ENCODE measurements around the gene NEIL3. TPM values are rescaled to one million over a fixed set of nuclear protein-coding genes. Genes with fewer than 3 reads are reported as not detected.

Gene NEIL3
- total RNA-seq, 1 donor: 6.3 TPM

- H3K4me1 ChIP-seq (ENCODE audit: insufficient read depth, low read length): no peaks in the 10 kb centered on the region
- H3K9me3 ChIP-seq (ENCODE audit: low read depth, low read length): no peaks in the 10 kb centered on the region
- H3K27me3 ChIP-seq (ENCODE audit: insufficient read depth, low read length): no peaks in the 10 kb centered on the region
- no peak overlapping the region for H3K4me3 ChIP-seq (ENCODE audit: low read length)
Observed at GRCh38 chr4:177376024-177376423, 66.3 kb downstream of the NEIL3 start.

GRCh38 chr4:177380730-177381287, 71.1 kb downstream of the NEIL3 start:
- no peaks in the 10 kb centered on the region for H3K9me3 ChIP-seq (ENCODE audit: low read depth, low read length)
- no peak overlapping the region for H3K4me3 ChIP-seq (ENCODE audit: low read length)
- H3K27me3 ChIP-seq (ENCODE audit: insufficient read depth, low read length): no peaks in the 10 kb centered on the region
- no peaks in the 10 kb centered on the region for H3K4me1 ChIP-seq (ENCODE audit: insufficient read depth, low read length)

GRCh38 chr4:177381762-177382310, 72.2 kb downstream of the NEIL3 start:
- H3K27me3 ChIP-seq (ENCODE audit: insufficient read depth, low read length): no peaks in the 10 kb centered on the region
- no peaks in the 10 kb centered on the region for H3K9me3 ChIP-seq (ENCODE audit: low read depth, low read length)
- no peak overlapping the region for H3K4me3 ChIP-seq (ENCODE audit: low read length)
- H3K4me1 ChIP-seq (ENCODE audit: insufficient read depth, low read length): no peaks in the 10 kb centered on the region

- no peak overlapping the region for H3K4me3 ChIP-seq (ENCODE audit: low read length)
- no peaks in the 10 kb centered on the region for H3K27me3 ChIP-seq (ENCODE audit: insufficient read depth, low read length)
- no peaks in the 10 kb centered on the region for H3K4me1 ChIP-seq (ENCODE audit: insufficient read depth, low read length)
- no peaks in the 10 kb centered on the region for H3K9me3 ChIP-seq (ENCODE audit: low read depth, low read length)
Observed at GRCh38 chr4:177384856-177385397, 75.3 kb downstream of the NEIL3 start.

GRCh38 chr4:177385576-177386277, 76.1 kb downstream of the NEIL3 start:
- no peaks in the 10 kb centered on the region for H3K4me1 ChIP-seq (ENCODE audit: insufficient read depth, low read length)
- no peaks in the 10 kb centered on the region for H3K9me3 ChIP-seq (ENCODE audit: low read depth, low read length)
- no peak overlapping the region for H3K4me3 ChIP-seq (ENCODE audit: low read length)
- H3K27me3 ChIP-seq (ENCODE audit: insufficient read depth, low read length): no peaks in the 10 kb centered on the region

- no peaks in the 10 kb centered on the region for H3K9me3 ChIP-seq (ENCODE audit: low read depth, low read length)
- H3K4me3 ChIP-seq (ENCODE audit: low read length): no peak overlapping the region
- no peaks in the 10 kb centered on the region for H3K4me1 ChIP-seq (ENCODE audit: insufficient read depth, low read length)
- H3K27me3 ChIP-seq (ENCODE audit: insufficient read depth, low read length): no peaks in the 10 kb centered on the region
Observed at GRCh38 chr4:177386278-177386815, 76.7 kb downstream of the NEIL3 start.

- no peaks in the 10 kb centered on the region for H3K9me3 ChIP-seq (ENCODE audit: low read depth, low read length)
- no peak overlapping the region for H3K4me3 ChIP-seq (ENCODE audit: low read length)
- H3K4me1 ChIP-seq (ENCODE audit: insufficient read depth, low read length): peaks cover 9% of the 10 kb centered on the region
- no peaks in the 10 kb centered on the region for H3K27me3 ChIP-seq (ENCODE audit: insufficient read depth, low read length)
Observed at GRCh38 chr4:177391287-177391686, 81.6 kb downstream of the NEIL3 start.

GRCh38 chr4:177391953-177392352, 82.3 kb downstream of the NEIL3 start:
- H3K9me3 ChIP-seq (ENCODE audit: low read depth, low read length): no peaks in the 10 kb centered on the region
- no peak overlapping the region for H3K4me3 ChIP-seq (ENCODE audit: low read length)
- H3K27me3 ChIP-seq (ENCODE audit: insufficient read depth, low read length): no peaks in the 10 kb centered on the region

GRCh38 chr4:177393236-177393635, 83.6 kb downstream of the NEIL3 start:
- peaks cover 9% of the 10 kb centered on the region for H3K4me1 ChIP-seq (ENCODE audit: insufficient read depth, low read length)
- no peaks in the 10 kb centered on the region for H3K27me3 ChIP-seq (ENCODE audit: insufficient read depth, low read length)
- no peaks in the 10 kb centered on the region for H3K9me3 ChIP-seq (ENCODE audit: low read depth, low read length)
- no peak overlapping the region for H3K4me3 ChIP-seq (ENCODE audit: low read length)

More at GRCh38 chr4:177391953-177392352, 82.3 kb downstream of the NEIL3 start:
- H3K4me1 ChIP-seq (ENCODE audit: insufficient read depth, low read length): peaks cover 9% of the 10 kb centered on the region

- Histone ChIP-seq H3K4me1 (ENCODE audit: insufficient read depth, low read length) (peaks cover 18% of the 10 kb centered on the region), H3K27me3 (ENCODE audit: insufficient read depth, low read length) (no peaks in the 10 kb centered on the region), H3K4me3 (ENCODE audit: low read length) (no peak overlapping the region), H3K9me3 (ENCODE audit: low read depth, low read length) (no peaks in the 10 kb centered on the region)
Observed at GRCh38 chr4:177396352-177396751, 86.7 kb downstream of the NEIL3 start.

GRCh38 chr4:177400030-177400429, 90.4 kb downstream of the NEIL3 start:
- Histone ChIP-seq H3K9me3 (ENCODE audit: low read depth, low read length) (no peaks in the 10 kb centered on the region), H3K27me3 (ENCODE audit: insufficient read depth, low read length) (no peaks in the 10 kb centered on the region), H3K4me3 (ENCODE audit: low read length) (no peak overlapping the region), H3K4me1 (ENCODE audit: insufficient read depth, low read length) (peaks cover 20% of the 10 kb centered on the region)

- no peaks in the 10 kb centered on the region for H3K27me3 ChIP-seq (ENCODE audit: insufficient read depth, low read length)
- no peaks in the 10 kb centered on the region for H3K9me3 ChIP-seq (ENCODE audit: low read depth, low read length)
- peaks cover 20% of the 10 kb centered on the region for H3K4me1 ChIP-seq (ENCODE audit: insufficient read depth, low read length)
- H3K4me3 ChIP-seq (ENCODE audit: low read length): no peak overlapping the region
Observed at GRCh38 chr4:177401658-177402273, 92.1 kb downstream of the NEIL3 start.

- H3K4me3 ChIP-seq (ENCODE audit: low read length): no peak overlapping the region
- H3K9me3 ChIP-seq (ENCODE audit: low read depth, low read length): no peaks in the 10 kb centered on the region
- peaks cover 20% of the 10 kb centered on the region for H3K4me1 ChIP-seq (ENCODE audit: insufficient read depth, low read length)
- H3K27me3 ChIP-seq (ENCODE audit: insufficient read depth, low read length): no peaks in the 10 kb centered on the region
Observed at GRCh38 chr4:177403746-177404145, 94.1 kb downstream of the NEIL3 start.

- peaks cover 20% of the 10 kb centered on the region for H3K4me1 ChIP-seq (ENCODE audit: insufficient read depth, low read length)
- no peaks in the 10 kb centered on the region for H3K9me3 ChIP-seq (ENCODE audit: low read depth, low read length)
- H3K27me3 ChIP-seq (ENCODE audit: insufficient read depth, low read length): no peaks in the 10 kb centered on the region
- H3K4me3 ChIP-seq (ENCODE audit: low read length): no peak overlapping the region
Observed at GRCh38 chr4:177404342-177404741, 94.7 kb downstream of the NEIL3 start.

GRCh38 chr4:177404986-177405385, 95.3 kb downstream of the NEIL3 start:
- Histone ChIP-seq H3K9me3 (ENCODE audit: low read depth, low read length) (no peaks in the 10 kb centered on the region), H3K4me3 (ENCODE audit: low read length) (no peak overlapping the region), H3K27me3 (ENCODE audit: insufficient read depth, low read length) (no peaks in the 10 kb centered on the region), H3K4me1 (ENCODE audit: insufficient read depth, low read length) (peaks cover 17% of the 10 kb centered on the region)

Measured in mononuclear cell (primary cell).